Measurements from ENCODE around the gene CCBE1. TPM values are rescaled to one million over a fixed set of nuclear protein-coding genes. Genes with fewer than 3 reads are reported as not detected.

CCBE1 gene
- total RNA-seq, 2 experiments from 2014 or later: 0.36 TPM; not detected in 1

DNA sequence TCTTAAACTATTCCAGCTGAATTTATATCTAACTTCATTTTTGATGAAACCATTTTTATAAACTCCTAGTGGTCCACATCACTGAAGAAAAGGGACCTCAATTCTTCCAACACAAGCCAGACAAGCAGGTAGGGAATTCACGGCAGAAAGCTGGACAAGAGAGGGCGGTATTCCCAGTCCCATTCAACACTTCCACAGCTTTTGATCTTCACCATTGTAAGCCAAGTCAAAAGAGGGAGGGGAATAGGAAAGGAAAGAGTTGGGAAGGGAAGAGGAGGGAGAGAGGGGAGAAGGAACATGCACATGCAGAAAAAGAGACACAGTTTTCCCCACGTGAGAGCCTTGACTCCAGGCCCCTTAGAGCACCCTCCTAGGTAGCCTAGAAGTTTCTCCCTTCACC is 77.4 kb downstream of the CCBE1 start:
- H3K27me3 Mint-ChIP-seq: no peaks in the 10 kb centered on the region
- no peak for DNase-seq
- no peaks in the 10 kb centered on the region for H3K4me1 Mint-ChIP-seq (ENCODE audit: low read depth)
- no peaks in the 10 kb centered on the region for H3K36me3 Mint-ChIP-seq
- no peaks in the 10 kb centered on the region for H3K9me3 Mint-ChIP-seq
- CTCF ChIA-PET: no interaction called here
- H3K4me3 Mint-ChIP-seq: no peak overlapping the region
- no peak overlapping the region for H3K27ac Mint-ChIP-seq
- POLR2A ChIA-PET: no interaction called here
- intact Hi-C loops (cut with micrococcal nuclease): no loop called here

GRCh38 chr18:59617468-59617932 is 79.7 kb downstream of the CCBE1 start:
- intact Hi-C loops (cut with micrococcal nuclease): no loop called here
- Mint-ChIP-seq H3K27me3 (no peaks in the 10 kb centered on the region), H3K4me1 (ENCODE audit: low read depth) (no peaks in the 10 kb centered on the region), H3K36me3 (no peaks in the 10 kb centered on the region), H3K4me3 (no peak overlapping the region), H3K27ac (no peak overlapping the region), H3K9me3 (no peaks in the 10 kb centered on the region)
- DNase-seq: no peak
- ChIA-PET POLR2A (no interaction called here), CTCF (no interaction called here)

- Mint-ChIP-seq H3K27ac (no peak overlapping the region), H3K36me3 (no peaks in the 10 kb centered on the region), H3K4me3 (no peak overlapping the region), H3K4me1 (ENCODE audit: low read depth) (no peaks in the 10 kb centered on the region), H3K27me3 (no peaks in the 10 kb centered on the region), H3K9me3 (no peaks in the 10 kb centered on the region)
- CTCF ChIA-PET: no interaction called here
- no peak for DNase-seq
- POLR2A ChIA-PET: no interaction called here
- intact Hi-C loops (cut with micrococcal nuclease): no loop called here
Observed at GRCh38 chr18:59616501-59616900, 80.7 kb downstream of the CCBE1 start.

GRCh38 chr18:59613903-59614302 is 83.3 kb downstream of the CCBE1 start:
- Mint-ChIP-seq H3K9me3 (no peaks in the 10 kb centered on the region), H3K4me1 (ENCODE audit: low read depth) (no peaks in the 10 kb centered on the region), H3K27me3 (no peaks in the 10 kb centered on the region), H3K36me3 (no peaks in the 10 kb centered on the region), H3K4me3 (no peak overlapping the region), H3K27ac (no peak overlapping the region)
- ChIA-PET POLR2A (no interaction called here), CTCF (no interaction called here)
- no peak for DNase-seq
- intact Hi-C loops (cut with micrococcal nuclease): no loop called here

- H3K27ac Mint-ChIP-seq: no peak overlapping the region
- no peak for DNase-seq
- no peaks in the 10 kb centered on the region for H3K36me3 Mint-ChIP-seq
- CTCF ChIA-PET: no interaction called here
- POLR2A ChIA-PET: no interaction called here
- no peaks in the 10 kb centered on the region for H3K9me3 Mint-ChIP-seq
- intact Hi-C loops (cut with micrococcal nuclease): no loop called here
- no peak overlapping the region for H3K4me3 Mint-ChIP-seq
- no peaks in the 10 kb centered on the region for H3K27me3 Mint-ChIP-seq
- no peaks in the 10 kb centered on the region for H3K4me1 Mint-ChIP-seq (ENCODE audit: low read depth)
Observed at GRCh38 chr18:59612381-59612780, 84.8 kb downstream of the CCBE1 start.

DNA sequence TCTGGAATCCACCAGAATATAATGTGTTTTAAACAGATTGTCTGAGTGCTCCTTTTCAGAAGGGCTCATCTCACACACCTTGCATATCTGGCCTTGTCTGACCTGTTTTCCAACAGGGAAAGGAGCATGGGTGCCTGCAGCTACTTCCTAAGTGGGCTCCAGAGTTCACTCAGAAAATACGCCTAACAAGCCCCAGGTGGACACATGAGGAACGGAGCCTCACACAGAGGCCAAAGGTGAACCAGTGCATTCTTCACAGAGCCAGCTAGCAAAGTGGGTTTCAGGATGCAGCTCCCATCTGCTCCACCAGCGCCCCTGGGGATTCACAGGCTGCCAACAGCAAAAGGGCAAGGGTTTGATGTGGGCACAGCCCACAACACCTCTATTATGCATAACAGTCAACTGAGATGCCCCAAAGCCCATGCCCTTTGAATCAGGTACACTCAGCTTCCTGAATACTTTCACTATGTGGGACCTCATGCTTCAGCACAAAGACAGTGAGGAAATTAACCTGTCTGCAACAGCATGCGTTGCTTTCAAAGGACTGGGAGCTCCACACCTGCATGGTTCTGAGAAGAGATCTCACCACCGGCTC is 86.6 kb downstream of the CCBE1 start:
- Mint-ChIP-seq H3K27me3 (no peaks in the 10 kb centered on the region), H3K4me3 (no peak overlapping the region), H3K36me3 (no peaks in the 10 kb centered on the region), H3K9me3 (no peaks in the 10 kb centered on the region), H3K4me1 (ENCODE audit: low read depth) (no peaks in the 10 kb centered on the region), H3K27ac (no peak overlapping the region)
- intact Hi-C loops (cut with micrococcal nuclease): no loop called here
- ChIA-PET POLR2A (no interaction called here), CTCF (no interaction called here)
- no peak for DNase-seq

DNA sequence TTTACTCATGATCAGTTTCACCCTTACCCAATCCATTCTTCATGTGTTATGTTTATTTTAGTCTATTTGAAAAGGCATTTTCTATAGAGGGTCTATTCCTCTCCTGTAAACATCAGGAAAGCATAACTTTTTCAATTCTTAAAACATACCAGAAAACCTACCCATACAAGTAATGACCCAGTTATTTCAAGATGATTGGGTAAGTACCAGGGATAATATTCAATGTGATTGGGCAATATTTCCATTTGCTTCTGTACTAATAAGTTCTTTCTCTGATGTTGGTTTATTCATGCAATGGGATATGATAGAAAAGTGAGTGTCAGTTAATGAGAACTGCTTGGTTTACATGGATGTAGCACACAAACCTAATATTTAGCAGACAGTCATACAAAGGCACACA is 87.6 kb downstream of the CCBE1 start:
- no peaks in the 10 kb centered on the region for H3K4me1 Mint-ChIP-seq (ENCODE audit: low read depth)
- no peak for DNase-seq
- no peaks in the 10 kb centered on the region for H3K9me3 Mint-ChIP-seq
- H3K27me3 Mint-ChIP-seq: no peaks in the 10 kb centered on the region
- intact Hi-C loops (cut with micrococcal nuclease): no loop called here
- ChIA-PET POLR2A (no interaction called here), CTCF (no interaction called here)
- no peak overlapping the region for H3K27ac Mint-ChIP-seq
- no peak overlapping the region for H3K4me3 Mint-ChIP-seq
- H3K36me3 Mint-ChIP-seq: no peaks in the 10 kb centered on the region

DNA sequence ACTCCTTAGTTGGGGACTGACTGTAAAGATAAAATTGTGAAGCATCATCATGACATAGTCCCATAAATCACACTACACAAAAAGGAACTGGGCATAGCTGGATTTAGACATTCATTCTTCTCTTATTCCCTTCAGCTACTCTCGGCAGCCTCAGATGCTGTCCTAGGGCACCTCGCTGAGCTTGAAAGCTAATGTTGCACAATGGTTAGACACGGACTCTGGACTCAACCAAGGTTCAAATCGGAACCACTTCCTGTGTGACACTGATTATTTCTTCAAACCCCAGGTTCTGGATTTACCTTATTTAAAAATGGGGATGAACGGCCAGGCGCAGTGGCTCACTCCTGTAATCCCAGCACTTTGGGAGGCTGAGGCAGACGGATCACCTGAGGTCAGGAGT is 89.8 kb downstream of the CCBE1 start:
- Mint-ChIP-seq H3K9me3 (no peaks in the 10 kb centered on the region), H3K36me3 (no peaks in the 10 kb centered on the region), H3K4me1 (ENCODE audit: low read depth) (no peaks in the 10 kb centered on the region), H3K27me3 (no peaks in the 10 kb centered on the region), H3K27ac (no peak overlapping the region), H3K4me3 (no peak overlapping the region)
- CTCF ChIA-PET: no interaction called here
- intact Hi-C loops (cut with micrococcal nuclease): no loop called here
- POLR2A ChIA-PET: no interaction called here
- DNase-seq: no peak

- H3K9me3 Mint-ChIP-seq: no peaks in the 10 kb centered on the region
- DNase-seq: no peak
- no peaks in the 10 kb centered on the region for H3K36me3 Mint-ChIP-seq
- no peak overlapping the region for H3K4me3 Mint-ChIP-seq
- H3K27ac Mint-ChIP-seq: no peak overlapping the region
- H3K4me1 Mint-ChIP-seq (ENCODE audit: low read depth): no peaks in the 10 kb centered on the region
- intact Hi-C loops (cut with micrococcal nuclease): no loop called here
- ChIA-PET POLR2A (no interaction called here), CTCF (no interaction called here)
- no peaks in the 10 kb centered on the region for H3K27me3 Mint-ChIP-seq
Observed at GRCh38 chr18:59607078-59607379, 90.2 kb downstream of the CCBE1 start.

- ChIA-PET CTCF (no interaction called here), POLR2A (interaction anchor here (0.5 kb wide), 1 partner anchor 354 kb away, joined by 3 read pairs; no protein-coding TSS in a partner anchor)
- H3K4me1 Mint-ChIP-seq (ENCODE audit: low read depth): no peaks in the 10 kb centered on the region
- H3K27me3 Mint-ChIP-seq: no peaks in the 10 kb centered on the region
- DNase-seq: no peak
- intact Hi-C loops (cut with micrococcal nuclease): no loop called here
- no peaks in the 10 kb centered on the region for H3K36me3 Mint-ChIP-seq
- no peak overlapping the region for H3K4me3 Mint-ChIP-seq
- H3K27ac Mint-ChIP-seq: no peak overlapping the region
- no peaks in the 10 kb centered on the region for H3K9me3 Mint-ChIP-seq
Observed at GRCh38 chr18:59606193-59607077, 90.8 kb downstream of the CCBE1 start.

GRCh38 chr18:59605633-59606192 is 91.5 kb downstream of the CCBE1 start:
- H3K9me3 Mint-ChIP-seq: no peaks in the 10 kb centered on the region
- intact Hi-C loops (cut with micrococcal nuclease): no loop called here
- H3K4me1 Mint-ChIP-seq (ENCODE audit: low read depth): no peaks in the 10 kb centered on the region
- no peak overlapping the region for H3K27ac Mint-ChIP-seq
- no peak overlapping the region for H3K4me3 Mint-ChIP-seq
- H3K36me3 Mint-ChIP-seq: no peaks in the 10 kb centered on the region
- ChIA-PET POLR2A (no interaction called here), CTCF (no interaction called here)
- no peaks in the 10 kb centered on the region for H3K27me3 Mint-ChIP-seq
- no peak for DNase-seq

GRCh38 chr18:59604877-59605276 is 92.3 kb downstream of the CCBE1 start:
- H3K4me3 Mint-ChIP-seq: no peak overlapping the region
- ChIA-PET CTCF (no interaction called here), POLR2A (no interaction called here)
- H3K4me1 Mint-ChIP-seq (ENCODE audit: low read depth): no peaks in the 10 kb centered on the region
- no peaks in the 10 kb centered on the region for H3K9me3 Mint-ChIP-seq
- intact Hi-C loops (cut with micrococcal nuclease): no loop called here
- H3K36me3 Mint-ChIP-seq: no peaks in the 10 kb centered on the region
- no peaks in the 10 kb centered on the region for H3K27me3 Mint-ChIP-seq
- no peak for DNase-seq
- H3K27ac Mint-ChIP-seq: no peak overlapping the region

DNA sequence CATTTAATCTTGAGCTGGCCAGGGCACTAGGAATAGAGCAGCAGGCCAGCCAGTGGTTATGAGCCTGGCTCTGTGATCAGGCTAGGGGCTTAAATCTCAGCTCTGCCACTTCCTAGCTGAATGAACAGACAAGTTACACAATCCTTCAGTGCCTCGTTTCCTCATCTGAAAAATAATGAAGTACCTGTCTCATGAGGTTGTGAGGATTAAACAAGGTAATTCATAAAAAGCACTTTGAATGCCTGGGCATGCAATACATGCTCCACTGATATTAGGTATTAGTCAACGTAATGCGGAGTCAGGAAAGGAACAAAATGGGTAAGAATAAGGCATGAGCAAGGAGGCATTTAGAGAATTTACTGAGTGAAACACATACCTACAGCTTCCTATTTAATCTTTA is 100.2 kb downstream of the CCBE1 start:
- no peak overlapping the region for H3K4me3 Mint-ChIP-seq

More for the DNA sequence above, 100.2 kb downstream of the CCBE1 start:
- H3K27ac Mint-ChIP-seq: no peak overlapping the region
- POLR2A ChIA-PET: no interaction called here
- intact Hi-C loops (cut with micrococcal nuclease): no loop called here
- no peaks in the 10 kb centered on the region for H3K36me3 Mint-ChIP-seq
- no peak for DNase-seq
- no peaks in the 10 kb centered on the region for H3K27me3 Mint-ChIP-seq
- CTCF ChIA-PET: no interaction called here
- H3K9me3 Mint-ChIP-seq: no peaks in the 10 kb centered on the region
- H3K4me1 Mint-ChIP-seq (ENCODE audit: low read depth): no peaks in the 10 kb centered on the region

Data from activated CD4-positive, alpha-beta memory T cell treated with anti-CD3 and anti-CD28 coated beads for 36 hours (primary cell).